Fibroblast of pulmonary artery (primary cell): ENCODE measurements around the gene EFHC2.

Experiments used
- DNase-seq: peaks from one replicate; pipeline ENCODE4 v3.0.0-alpha.2; 2010; ENCODE audit warnings: low read depth
- H3K4me3 ChIP-seq: replicated peaks from 2 replicates; pipeline ENCODE4 v1.5.1; 2011; ENCODE audit warnings: low read depth, mild to moderate bottlenecking, control low read depth, low read length, moderate library complexity
- TF ChIP-seq, protein P1 (sequence below): IDR thresholded peaks from 2 replicates; pipeline ENCODE4 v1.5.1; 2011; ENCODE audit warnings: mild to moderate bottlenecking, control low read depth, low read length, inconsistent platforms; ENCODE audit errors: missing control alignments

EFHC2 gene, protein sequence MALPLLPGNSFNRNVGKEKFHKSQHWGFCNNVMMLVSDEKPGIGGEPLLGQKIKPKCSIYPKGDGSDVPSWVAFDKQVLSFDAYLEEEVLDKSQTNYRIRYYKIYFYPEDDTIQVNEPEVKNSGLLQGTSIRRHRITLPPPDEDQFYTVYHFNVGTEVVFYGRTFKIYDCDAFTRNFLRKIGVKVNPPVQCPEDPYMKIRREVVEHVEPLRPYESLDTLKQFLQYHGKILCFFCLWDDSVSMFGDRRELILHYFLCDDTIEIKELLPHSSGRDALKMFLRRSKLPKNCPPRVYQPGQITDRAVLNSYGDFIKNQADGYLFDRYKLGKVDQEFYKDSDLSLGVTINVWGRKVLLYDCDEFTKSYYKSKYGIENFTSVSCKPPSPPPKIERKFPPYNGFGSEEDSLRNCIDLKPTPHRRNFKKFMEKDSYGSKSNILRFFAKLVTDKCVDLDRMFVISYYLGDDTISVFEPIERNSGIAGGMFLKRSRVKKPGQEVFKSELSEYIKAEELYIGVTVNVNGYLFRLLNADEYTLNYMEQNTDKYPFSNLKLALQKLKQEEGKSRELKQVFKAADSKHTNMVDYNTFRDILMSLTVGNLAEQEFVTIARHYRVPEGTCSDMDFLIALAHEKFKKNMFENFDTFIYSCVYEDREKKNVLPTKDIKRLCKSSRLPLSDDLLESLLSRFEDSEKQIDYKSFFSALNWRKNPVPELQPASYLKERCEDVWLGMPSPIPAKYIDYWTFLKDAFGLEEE

DNA sequence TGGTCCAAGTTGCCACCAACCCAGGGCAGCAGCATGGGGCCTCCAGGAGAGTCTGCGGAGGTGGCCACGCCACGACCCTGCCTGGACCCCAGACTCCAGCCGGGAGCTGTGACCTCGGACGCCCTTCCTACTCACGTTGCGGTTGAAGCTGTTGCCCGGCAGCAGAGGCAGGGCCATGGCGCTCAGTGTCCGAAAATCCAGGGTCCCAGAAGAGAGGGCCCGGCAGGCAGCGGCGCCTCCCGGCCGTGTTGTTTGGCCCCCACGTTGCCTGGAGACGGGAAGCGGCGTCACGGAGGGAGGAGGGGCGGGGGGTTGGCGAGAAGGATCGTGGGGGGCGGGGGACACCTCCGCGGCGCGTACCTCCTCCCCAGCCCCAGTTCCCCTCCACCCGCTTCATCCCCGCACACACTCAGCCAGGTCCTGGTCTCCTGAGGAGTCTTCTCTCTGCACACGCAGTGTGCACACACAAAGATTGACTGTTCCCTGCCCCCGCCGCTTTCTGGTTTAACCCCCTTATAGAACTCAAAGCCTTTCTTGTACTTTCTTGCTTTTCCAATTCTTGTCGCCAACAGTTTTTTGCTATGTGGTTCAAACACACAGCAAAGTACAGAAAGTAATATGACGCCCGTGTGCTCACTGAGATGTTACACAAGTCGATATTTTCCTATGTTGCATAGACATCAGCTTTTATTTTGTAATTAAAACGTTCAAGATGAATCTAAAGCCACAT, at the start of gene EFHC2:
Gene EFHC2, minus strand, starts transcription at position 261 of the 730 bp plus-strand sequence. Its CDS starts 84 bp downstream, at position 177.
- DNase-seq: peak; percentile 22
- TF ChIP-seq, protein P1, sequence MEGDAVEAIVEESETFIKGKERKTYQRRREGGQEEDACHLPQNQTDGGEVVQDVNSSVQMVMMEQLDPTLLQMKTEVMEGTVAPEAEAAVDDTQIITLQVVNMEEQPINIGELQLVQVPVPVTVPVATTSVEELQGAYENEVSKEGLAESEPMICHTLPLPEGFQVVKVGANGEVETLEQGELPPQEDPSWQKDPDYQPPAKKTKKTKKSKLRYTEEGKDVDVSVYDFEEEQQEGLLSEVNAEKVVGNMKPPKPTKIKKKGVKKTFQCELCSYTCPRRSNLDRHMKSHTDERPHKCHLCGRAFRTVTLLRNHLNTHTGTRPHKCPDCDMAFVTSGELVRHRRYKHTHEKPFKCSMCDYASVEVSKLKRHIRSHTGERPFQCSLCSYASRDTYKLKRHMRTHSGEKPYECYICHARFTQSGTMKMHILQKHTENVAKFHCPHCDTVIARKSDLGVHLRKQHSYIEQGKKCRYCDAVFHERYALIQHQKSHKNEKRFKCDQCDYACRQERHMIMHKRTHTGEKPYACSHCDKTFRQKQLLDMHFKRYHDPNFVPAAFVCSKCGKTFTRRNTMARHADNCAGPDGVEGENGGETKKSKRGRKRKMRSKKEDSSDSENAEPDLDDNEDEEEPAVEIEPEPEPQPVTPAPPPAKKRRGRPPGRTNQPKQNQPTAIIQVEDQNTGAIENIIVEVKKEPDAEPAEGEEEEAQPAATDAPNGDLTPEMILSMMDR: no peak

DNA sequence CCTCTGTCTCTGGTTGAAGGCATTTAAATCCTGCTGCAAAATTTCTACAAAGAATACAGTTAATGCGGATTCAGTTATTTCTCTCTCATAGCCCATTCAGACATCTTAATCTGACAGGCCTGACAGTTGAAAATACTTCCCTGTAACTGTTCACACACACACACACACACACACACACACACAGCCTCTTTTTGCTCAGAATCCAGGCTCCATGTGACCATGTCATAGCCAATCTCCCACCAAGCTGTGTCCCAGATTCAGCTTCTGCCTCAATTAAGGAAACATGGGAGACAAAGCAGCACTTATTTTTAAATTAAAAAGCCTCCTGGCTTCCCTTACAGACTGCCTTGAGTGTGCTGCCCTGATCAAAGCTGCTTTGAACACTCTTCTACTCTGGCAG, 49.3 kb upstream of the EFHC2 start:
- no peak overlapping the region for H3K4me3 ChIP-seq
- TF ChIP-seq, protein P1: no peak
- no peak for DNase-seq

More for the DNA sequence above, at the start of gene EFHC2:
- H3K4me3 ChIP-seq: peak within 1 kb of the TSS; percentile 54

DNA sequence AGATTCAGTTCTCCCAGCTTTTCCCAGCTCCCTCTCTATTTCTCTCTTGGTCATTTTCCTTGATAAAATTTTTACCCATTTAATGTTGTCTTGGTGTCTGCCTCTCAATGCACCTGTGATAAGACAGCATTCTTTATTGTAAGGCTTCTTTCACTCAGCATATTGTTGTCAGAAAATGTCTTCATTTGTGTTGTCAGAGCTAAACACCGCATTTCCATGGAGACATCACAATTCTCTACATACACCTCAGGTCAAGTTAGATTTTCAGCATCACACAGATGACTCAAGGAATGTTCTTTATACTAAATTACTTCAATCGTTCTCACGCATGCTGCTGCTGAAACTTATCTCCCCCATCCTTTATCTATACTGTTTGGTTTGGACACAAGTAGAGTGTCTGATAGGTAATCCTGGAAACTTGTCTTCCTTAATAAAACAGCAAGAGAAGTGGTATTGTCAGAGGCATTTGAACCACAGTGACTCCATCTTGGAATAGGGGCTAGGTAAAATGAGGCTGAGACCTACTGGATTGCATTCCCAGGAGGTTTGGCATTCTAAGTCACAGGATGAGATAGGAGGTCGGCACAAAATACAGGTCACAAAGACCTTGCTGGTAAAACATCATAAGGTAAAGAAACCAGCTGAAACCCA, 41.3 kb upstream of the EFHC2 start:
- TF ChIP-seq, protein P1: no peak
- DNase-seq: peak; percentile 1
- H3K4me3 ChIP-seq: no peak overlapping the region

DNA sequence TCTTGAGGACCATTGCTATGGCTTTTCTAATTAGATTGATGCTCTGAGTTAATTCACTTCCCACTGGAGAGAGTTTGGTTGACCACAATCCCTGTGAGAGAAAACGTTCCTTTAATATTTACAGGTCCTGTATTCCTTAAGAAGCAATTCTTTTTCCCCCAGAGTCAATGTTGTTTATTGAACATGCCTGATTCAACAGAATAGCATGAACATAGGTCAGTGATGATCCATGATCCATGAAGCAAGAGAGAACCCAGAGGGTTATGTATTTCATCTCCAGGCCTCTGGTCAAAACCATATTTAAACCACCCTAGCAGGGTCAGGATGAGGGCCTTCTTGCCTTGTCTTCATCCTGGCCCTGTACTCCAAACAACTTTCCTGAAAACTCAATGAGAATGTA, 39.4 kb upstream of the EFHC2 start:
- TF ChIP-seq, protein P1: no peak
- H3K4me3 ChIP-seq: no peak overlapping the region
- no peak for DNase-seq

DNA sequence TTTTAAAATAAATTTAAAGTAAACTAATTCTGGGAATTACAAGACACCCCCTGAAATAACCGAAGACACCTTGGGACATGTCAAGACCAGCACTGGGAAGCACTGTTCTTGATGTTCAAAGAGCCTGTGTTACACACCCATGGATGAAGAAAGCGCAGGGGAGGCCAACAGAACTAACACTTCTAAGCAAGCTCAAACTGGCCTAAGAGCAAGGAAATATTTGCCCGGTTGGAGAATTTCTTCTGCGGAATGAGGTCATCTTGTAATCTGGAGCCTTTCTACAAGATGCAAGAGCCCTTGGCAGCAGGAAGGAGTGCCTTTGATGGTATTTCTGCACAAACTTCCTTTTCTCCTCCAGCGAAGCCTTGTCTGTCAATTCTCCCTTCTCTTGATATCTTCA, 9.3 kb upstream of the EFHC2 start:
- TF ChIP-seq, protein P1: no peak
- DNase-seq: peak; percentile 5
- no peak overlapping the region for H3K4me3 ChIP-seq

DNA sequence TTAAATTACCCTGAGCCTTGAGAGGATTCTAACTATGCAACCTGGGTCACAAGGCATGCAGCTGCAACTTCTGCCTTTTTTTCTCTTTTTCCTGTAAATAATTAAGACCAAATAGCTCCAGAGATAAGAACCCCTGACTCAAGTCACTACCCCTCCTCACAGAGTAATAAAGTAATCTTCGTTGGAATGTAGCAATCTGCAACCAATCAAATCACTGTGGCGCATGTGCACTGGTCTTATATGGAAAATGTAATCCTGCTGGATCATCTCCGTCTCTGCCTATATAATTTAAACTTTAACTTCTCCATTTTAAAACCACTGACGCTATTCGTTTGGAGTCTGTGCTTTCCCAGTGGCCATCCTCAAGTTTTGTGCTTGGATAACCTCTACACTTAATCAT, 6.1 kb upstream of the EFHC2 start:
- no peak for DNase-seq
- no peak overlapping the region for H3K4me3 ChIP-seq
- TF ChIP-seq, protein P1: no peak
